GM12801 (cell line): ENCODE measurements around the gene ASIC1.

Experiments used
- CTCF ChIP-seq: IDR thresholded peaks from one replicate; pipeline ENCODE4 v1.5.1; 2011; ENCODE audit warnings: control low read depth; ENCODE audit not compliant: insufficient read length; ENCODE audit errors: extremely low read depth

Gene ASIC1

GRCh38 chr12:50106907-50107306 lies 49.5 kb downstream of the ASIC1 start:
- TF ChIP-seq CTCF: no peak

- no peak for TF ChIP-seq CTCF
Measured at GRCh38 chr12:50107416-50108268, 50.2 kb downstream of the ASIC1 start.

DNA sequence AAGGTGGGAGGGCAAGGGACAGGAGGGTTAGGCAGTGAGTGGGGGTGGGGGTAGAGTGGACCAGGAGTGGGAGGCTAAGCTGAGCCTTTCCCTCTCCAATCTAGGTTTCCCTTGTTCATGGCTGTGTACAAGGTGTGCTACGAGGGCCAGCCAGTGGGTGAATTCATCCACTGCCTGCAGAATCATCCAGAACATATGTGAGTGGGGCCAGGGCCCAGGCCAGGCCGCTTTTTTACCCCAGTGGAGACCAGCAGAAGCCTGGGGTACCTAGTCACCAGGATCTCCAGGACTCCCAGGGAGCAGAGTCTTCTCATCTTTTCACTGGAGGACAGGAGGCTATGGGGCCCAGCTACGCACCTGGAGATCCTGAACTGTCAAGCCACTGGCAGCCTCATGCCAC lies 51.9 kb downstream of the ASIC1 start:
- TF ChIP-seq CTCF: no peak

DNA sequence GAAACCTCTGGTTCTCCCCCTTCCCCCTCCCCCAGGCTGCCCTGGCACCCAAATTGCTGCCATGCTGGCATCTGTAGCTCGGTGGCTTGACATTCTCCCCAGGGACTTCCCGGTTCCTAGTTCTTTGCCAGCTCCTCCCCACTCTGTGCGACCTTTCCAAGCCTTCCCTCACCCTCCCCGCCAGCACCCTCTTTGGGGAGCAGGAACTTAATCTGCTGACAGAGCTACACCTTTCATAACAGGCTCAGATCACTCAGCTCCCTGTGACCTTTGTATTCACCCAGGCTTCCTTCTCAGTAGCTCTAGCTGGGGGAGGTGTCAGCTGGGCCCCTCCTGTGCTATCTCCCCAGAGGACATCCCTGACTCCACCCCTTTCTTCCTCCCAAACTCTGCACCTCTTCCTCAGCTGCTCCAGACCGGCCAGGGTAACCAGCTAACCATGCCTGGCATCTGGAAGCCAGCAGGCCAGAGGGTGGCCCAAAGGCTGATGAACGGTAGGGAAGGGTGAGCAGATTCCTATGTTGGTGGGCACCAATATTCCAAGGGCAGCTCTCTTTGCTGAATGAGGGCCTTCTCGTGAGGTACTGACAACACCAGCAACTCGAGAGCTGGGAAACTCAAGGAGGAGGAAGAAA lies 52.8 kb downstream of the ASIC1 start:
- no peak for TF ChIP-seq CTCF

GRCh38 chr12:50110762-50111351 lies 53.5 kb downstream of the ASIC1 start:
- no peak for TF ChIP-seq CTCF

GRCh38 chr12:50111395-50111692 lies 53.9 kb downstream of the ASIC1 start:
- no peak for TF ChIP-seq CTCF

GRCh38 chr12:50111693-50112455 lies 54.5 kb downstream of the ASIC1 start, which contains the start of gene COX14:
TSS of gene COX14 (plus strand) at chr12:50112236. CDS start at chr12:50120044, 7,808 bp downstream.
- TF ChIP-seq CTCF: no peak
